IMR-90 (cell line): ENCODE data around the gene CES2. TPM values are rescaled to one million over a fixed set of nuclear protein-coding genes. Genes with fewer than 3 reads are reported as not detected.

Experiments used
- ATAC-seq: fragments of 200-7000 bp; cut with Tn5 transposase; 2 replicates; pipeline ENCODE4 v1.9.1; 2020; ENCODE audit warnings: low read depth, mild to moderate bottlenecking, moderate library complexity
- BruUV-seq: library from RNA; stranded (reverse); fragments of 400-500 nt; replicated peaks from 2 replicates; lab custom pipeline; 2021; lab: Mats Ljungman, UMichigan
- CTCF ChIA-PET: fragments of 300-600 bp; formaldehyde crosslinking; extraction: SDS; loops from one replicate; lab custom pipeline; 2021; ENCODE audit warnings: antibody characterized with exemption; lab: Yijun Ruan, JAX
- POLR2A ChIA-PET: fragments of 300-600 bp; sonication (Branson Sonifier 250); formaldehyde crosslinking; loops from one replicate; lab custom pipeline; 2022; ENCODE audit warnings: antibody characterized with exemption; ENCODE audit not compliant: unreplicated experiment; lab: Charles Lee
- DNase-seq: peaks from one replicate; pipeline ENCODE4 v3.0.0; 2013
- H2AFZ ChIP-seq: replicated peaks from 2 replicates; pipeline ENCODE3; 2013; ENCODE audit warnings: low read length, mild to moderate bottlenecking; ENCODE audit not compliant: poor library complexity
- H2AK5ac ChIP-seq: 2 replicates; pipeline ENCODE4 v1.6.1; 2013; ENCODE audit warnings: low read depth, low read length, inconsistent platforms
- H2AK9ac ChIP-seq: replicated peaks from 2 replicates; pipeline ENCODE3; 2013; ENCODE audit warnings: mild to moderate bottlenecking, low read depth, low read length, moderate library complexity; ENCODE audit not compliant: poor library complexity
- H2BK120ac ChIP-seq: 2 replicates; pipeline ENCODE4 v1.6.1; 2013; ENCODE audit warnings: low read depth, low read length, inconsistent platforms
- H2BK15ac ChIP-seq: 3 replicates; pipeline ENCODE4 v1.6.1; 2013; ENCODE audit warnings: low read depth, low read length, inconsistent platforms
- H2BK20ac ChIP-seq: 2 replicates; pipeline ENCODE4 v1.6.1; 2013; ENCODE audit warnings: low read depth, mild to moderate bottlenecking, inconsistent platforms, low read length, moderate library complexity
- H2BK5ac ChIP-seq: 2 replicates; pipeline ENCODE4 v1.6.1; 2013; ENCODE audit warnings: mild to moderate bottlenecking, low read depth, low read length, inconsistent platforms; ENCODE audit not compliant: poor library complexity, severe bottlenecking
- H3K14ac ChIP-seq: replicated peaks from 2 replicates; pipeline ENCODE4 v1.6.1; 2013; ENCODE audit warnings: low read depth, low read length, inconsistent platforms
- H3K18ac ChIP-seq: 2 replicates; pipeline ENCODE4 v1.6.1; 2013; ENCODE audit warnings: low read depth, low read length, control low read depth
- H3K23ac ChIP-seq: 2 replicates; pipeline ENCODE4 v1.6.1; 2013; ENCODE audit warnings: low read depth, low read length, inconsistent platforms
- H3K27ac ChIP-seq: 2 replicates; pipeline ENCODE4 v1.5.1; 2013; ENCODE audit warnings: mild to moderate bottlenecking, control low read depth, low read length; ENCODE audit not compliant: insufficient read depth
- H3K27me3 ChIP-seq: 2 replicates; pipeline ENCODE4 v1.6.1; 2013; ENCODE audit warnings: low read length; ENCODE audit not compliant: control insufficient read depth, insufficient read depth
- H3K36me3 ChIP-seq: 2 replicates; pipeline ENCODE4 v1.6.1; 2013; ENCODE audit warnings: low read length, mixed read lengths; ENCODE audit not compliant: control insufficient read depth, insufficient read depth
- H3K4ac ChIP-seq: 2 replicates; pipeline ENCODE4 v1.6.1; 2013; ENCODE audit warnings: low read depth, low read length, inconsistent platforms
- H3K4me1 ChIP-seq: 2 replicates; pipeline ENCODE4 v1.6.1; 2013; ENCODE audit warnings: low read length, mixed read lengths; ENCODE audit not compliant: control insufficient read depth, insufficient read depth
- H3K4me2 ChIP-seq: 2 replicates; pipeline ENCODE4 v1.6.1; 2013; ENCODE audit warnings: low read depth, mild to moderate bottlenecking, control low read depth, low read length, moderate library complexity
- H3K4me3 ChIP-seq: 2 replicates; pipeline ENCODE4 v1.5.1; 2013; ENCODE audit warnings: low read depth, mild to moderate bottlenecking, control low read depth, low read length, moderate library complexity; ENCODE audit not compliant: insufficient read depth
- H3K56ac ChIP-seq: 2 replicates; pipeline ENCODE4 v1.6.1; 2013; ENCODE audit warnings: low read length, inconsistent platforms; ENCODE audit not compliant: insufficient read depth; ENCODE audit errors: extremely low read depth
- H3K79me1 ChIP-seq, 2 experiments: 2 replicates each; pipeline ENCODE4 v1.6.1; 2013; ENCODE audit warnings: low read length in 2 of 2, inconsistent platforms in 1 of 2, low read depth in 1 of 2
- H3K9ac ChIP-seq: 2 replicates; pipeline ENCODE4 v1.6.1; 2013; ENCODE audit warnings: low read depth, low read length, control low read depth
- H3K9me1 ChIP-seq: 2 replicates; pipeline ENCODE4 v1.6.1; 2013; ENCODE audit warnings: low read length, inconsistent platforms; ENCODE audit not compliant: insufficient read depth
- H3K9me3 ChIP-seq: 2 replicates; pipeline ENCODE4 v1.6.1; 2013; ENCODE audit warnings: low read length; ENCODE audit not compliant: control insufficient read depth, insufficient read depth
- H4K20me1 ChIP-seq: 2 replicates; pipeline ENCODE4 v1.6.1; 2013; ENCODE audit warnings: low read length, inconsistent platforms; ENCODE audit not compliant: insufficient read depth
- H4K5ac ChIP-seq: 2 replicates; pipeline ENCODE4 v1.6.1; 2013; ENCODE audit warnings: mild to moderate bottlenecking, low read depth, low read length, control low read depth
- H4K8ac ChIP-seq, 2 experiments: 2 replicates each; pipeline ENCODE4 v1.6.1; 2013; ENCODE audit warnings: low read depth in 2 of 2, low read length in 2 of 2, control low read depth in 1 of 2, inconsistent platforms in 1 of 2
- H4K91ac ChIP-seq: 2 replicates; pipeline ENCODE4 v1.6.1; 2013; ENCODE audit warnings: low read depth, low read length, inconsistent platforms; ENCODE audit not compliant: insufficient read depth
- CEBPB ChIP-seq: IDR thresholded peaks from 2 replicates; pipeline ENCODE4 v1.6.1; 2012; ENCODE audit warnings: low read depth, low read length, improper control_type of control experiment
- CTCF ChIP-seq: conservative IDR thresholded peaks from 2 replicates; pipeline ENCODE4 v1.5.1; 2012; ENCODE audit warnings: mild to moderate bottlenecking, low read depth, low read length, improper control_type of control experiment
- WGBS, 2 experiments: methylation state at CpG; one replicate each; pipeline versions ENCODE4 v1.1.5 to v1.1.7; 2013; ENCODE audit warnings: missing lambda C conversion rate in 2 of 2; ENCODE audit not compliant: insufficient read length in 1 of 2; ENCODE audit errors: extremely low coverage in 2 of 2; 5-methylcytosine and 5-hydroxymethylcytosine counted together
- dilution Hi-C: fragments of 300-500 bp; cut with HindIII; formaldehyde crosslinking; loops from one replicate; pipeline ENCODE4 v1.14.3; 2018; ENCODE audit warnings: low sequenced_read_pairs; ENCODE audit not compliant: unreplicated experiment
- in situ Hi-C: fragments of 300-500 bp; cut with MboI; formaldehyde crosslinking; loops from 3 replicates; pipeline ENCODE4 v1.14.3; 2019; ENCODE audit warnings: low sequenced_read_pairs, inconsistent platforms, mixed read lengths
- intact Hi-C: fragments of 100-400 bp; cut with micrococcal nuclease; formaldehyde crosslinking; loops from 2 replicates; pipeline ENCODE4 v1.10.0; 2022
- polyA plus RNA-seq, 3 experiments: library from polyadenylated mRNA; depleted of rRNA; stranded (reverse); fragments of >200 nt; gene quantifications; 2 replicates each; pipeline ENCODE4 v1.2.3, GENCODE V29; 2012; ENCODE audit warnings: low replicate concordance in 1 of 3
- total RNA-seq: library from RNA; depleted of rRNA; stranded (reverse); fragments of >200 nt; gene quantifications from 2 replicates; pipeline ENCODE4 v1.2.3, GENCODE V29; 2012

Gene CES2
- total and polyA plus RNA-seq, 2 of the 4 experiments (the other 2 are of a cell fraction): 15.1 to 23.2 TPM

- 78% methylated on average over 1 of the region's 6 CpGs; no CpG with 5 or more reads in 1 of the 2 experiments for WGBS, 2 experiments
- H2AK9ac ChIP-seq: peak overlapping the region; percentile 49
- ATAC-seq (peak; percentile 50), DNase-seq (peak; percentile 80)
- in situ Hi-C loops (loop anchor here (5.0 kb wide), 1 partner anchor 33 kb away; the partner anchor contains the start of gene CIAO2B), dilution Hi-C loops (no loop called here), intact Hi-C loops (loop anchor here (10.0 kb wide), 1 partner anchor 255 kb away; the partner anchor contains the start of genes B3GNT9, FBXL8 and TRADD)
- no peaks in the 10 kb centered on the region for H3K36me3 ChIP-seq
- H3K9me1 ChIP-seq: peaks cover 36% of the 10 kb centered on the region
- CTCF ChIA-PET: interaction anchor here (1.6 kb wide), 1 partner anchor 29 kb away, joined by 3 read pairs; no protein-coding TSS in a partner anchor
- peak overlapping the region; percentile 92 for H2BK120ac ChIP-seq
- H3K79me1 ChIP-seq: peaks cover 0 to 4% of the 10 kb centered on the region in 2 experiments; a peak in 2 of 4 replicates
- H3K4me2 ChIP-seq: peak overlapping the region; percentile 74
- H4K8ac ChIP-seq: peak overlapping the region; percentile 48 to 81; a peak in 3 of 4 replicates
- H3K27ac ChIP-seq: peak overlapping the region; percentile 84
- peak overlapping the region; percentile 37 for H3K56ac ChIP-seq
- peak overlapping the region; percentile 4 for H2AFZ ChIP-seq
- H3K4ac ChIP-seq: peak overlapping the region; percentile 90
- peak overlapping the region; percentile 87 for H3K18ac ChIP-seq
- no peaks in the 10 kb centered on the region for H3K27me3 ChIP-seq
- H4K91ac ChIP-seq: peak overlapping the region; percentile 92
- H3K9me3 ChIP-seq: no peaks in the 10 kb centered on the region
- POLR2A ChIA-PET: interaction anchor here (0.5 kb wide), 1 partner anchor 39 kb away, joined by 3 read pairs; no protein-coding TSS in a partner anchor
- H4K5ac ChIP-seq: peak overlapping the region; percentile 65
- TF ChIP-seq CEBPB (peak; percentile 99), CTCF (no peak)
- peak overlapping the region; percentile 84 for H2AK5ac ChIP-seq
- BruUV-seq: no TSS peak
- H2BK5ac ChIP-seq: peak overlapping the region; percentile 90
- H3K9ac ChIP-seq: peak overlapping the region; percentile 21; the same call in 1 of the 2 replicates
- H4K20me1 ChIP-seq: no peaks in the 10 kb centered on the region
- H3K4me1 ChIP-seq: peaks cover 36% of the 10 kb centered on the region
- H3K4me3 ChIP-seq: no peak overlapping the region
- peak overlapping the region; percentile 64; the same call in 1 of the 3 replicates for H2BK15ac ChIP-seq
- H3K23ac ChIP-seq: peak overlapping the region; percentile 57; the same call in 1 of the 2 replicates
- peak overlapping the region; percentile 89 for H2BK20ac ChIP-seq
- peak overlapping the region; percentile 93 for H3K14ac ChIP-seq
These were observed 35.9 kb upstream of the CES2 start for GRCh38 chr16:66899310-66899944.
